HG03354 (cell line): ENCODE data around the gene RFX3.
"Not testable (repeated sequence)": the region's sequence is repeated elsewhere in the genome, so short reads cannot be mapped to it uniquely, and the experiment has no call there.

Experiments
- ATAC-seq: cut with Tn5 transposase; IDR thresholded peaks from one replicate; pipeline ENCODE4 v1.9.1; 2021; ENCODE audit warnings: mild to moderate bottlenecking; ENCODE audit not compliant: unreplicated experiment, poor library complexity, severe bottlenecking

RFX3 gene

GRCh38 chr9:3367185-3367584, 158.6 kb downstream of the RFX3 start:
- no peak for ATAC-seq

- no peak for ATAC-seq
Observed at GRCh38 chr9:3361689-3362392, 164.0 kb downstream of the RFX3 start.

GRCh38 chr9:3361116-3361515, 164.7 kb downstream of the RFX3 start:
- ATAC-seq = no peak

- ATAC-seq = no peak
Observed at GRCh38 chr9:3360245-3360644, 165.6 kb downstream of the RFX3 start.

GRCh38 chr9:3359778-3360177, 166.0 kb downstream of the RFX3 start:
- ATAC-seq = no peak

- ATAC-seq = no peak
Observed at GRCh38 chr9:3359048-3359692, 166.6 kb downstream of the RFX3 start.

GRCh38 chr9:3348169-3348568, 177.6 kb downstream of the RFX3 start:
- ATAC-seq = no peak

- ATAC-seq = no peak
Observed at GRCh38 chr9:3346549-3346948, 179.3 kb downstream of the RFX3 start.

GRCh38 chr9:3343671-3344070, 182.1 kb downstream of the RFX3 start:
- ATAC-seq = no peak

GRCh38 chr9:3342159-3342777, 183.5 kb downstream of the RFX3 start:
- no peak for ATAC-seq

GRCh38 chr9:3337515-3338225, 188.1 kb downstream of the RFX3 start:
- ATAC-seq = no peak

- ATAC-seq = no peak
Observed at GRCh38 chr9:3336951-3337350, 188.8 kb downstream of the RFX3 start.

- ATAC-seq = no peak
Observed at GRCh38 chr9:3332802-3333201, 193.0 kb downstream of the RFX3 start.

GRCh38 chr9:3331801-3332200, 194.0 kb downstream of the RFX3 start:
- no peak for ATAC-seq

- no peak for ATAC-seq
Observed at GRCh38 chr9:3330792-3331420, 194.9 kb downstream of the RFX3 start.

- ATAC-seq = no peak
Observed at GRCh38 chr9:3329361-3329760, 196.4 kb downstream of the RFX3 start.

GRCh38 chr9:3323714-3324113, 202.1 kb downstream of the RFX3 start:
- no peak for ATAC-seq

GRCh38 chr9:3321186-3321585, 204.6 kb downstream of the RFX3 start:
- ATAC-seq = no peak

- not testable (repeated sequence) for ATAC-seq
Observed at GRCh38 chr9:3312595-3312994, 213.2 kb downstream of the RFX3 start.

- ATAC-seq = no peak
Observed at GRCh38 chr9:3308609-3309008, 217.2 kb downstream of the RFX3 start.
